ENCODE results near the gene MRGPRF. TPM values are rescaled to one million over a fixed set of nuclear protein-coding genes. Genes with fewer than 3 reads are reported as not detected.

MRGPRF gene, protein sequence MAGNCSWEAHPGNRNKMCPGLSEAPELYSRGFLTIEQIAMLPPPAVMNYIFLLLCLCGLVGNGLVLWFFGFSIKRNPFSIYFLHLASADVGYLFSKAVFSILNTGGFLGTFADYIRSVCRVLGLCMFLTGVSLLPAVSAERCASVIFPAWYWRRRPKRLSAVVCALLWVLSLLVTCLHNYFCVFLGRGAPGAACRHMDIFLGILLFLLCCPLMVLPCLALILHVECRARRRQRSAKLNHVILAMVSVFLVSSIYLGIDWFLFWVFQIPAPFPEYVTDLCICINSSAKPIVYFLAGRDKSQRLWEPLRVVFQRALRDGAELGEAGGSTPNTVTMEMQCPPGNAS
- total RNA-seq (2021; fragmentation: NEBNext Ultra II Directional; extraction: Animal tissue kit (Norgen Biotek cat#: 25700)) (11.0 and 11.9 TPM in 2 replicates), polyA plus RNA-seq (2011; rRNA removed) (7.5 and 12.2 TPM in 2 replicates), polyA minus RNA-seq (2011; rRNA and poly(A)+ RNA removed) (4.3 and 5.4 TPM in 2 replicates)
- polyA plus RNA-seq (2011; cell fraction: cytosol; rRNA removed): 7.1 TPM
- polyA plus RNA-seq (2011; cell fraction: nucleus; rRNA removed): 7.9 TPM
- 6.8 to 11.3 TPM (median 8.2 TPM) in 4 replicates for polyA plus RNA-seq (2012, experiment 1 of 2)
- polyA plus RNA-seq (2012, experiment 2 of 2): 13.9 TPM
- 11.8 TPM for polyA plus RNA-seq (2013, experiment 1 of 2)
- polyA plus RNA-seq (2013, experiment 2 of 2): 12.8 TPM
- 6.4 TPM for polyA minus RNA-seq (2011; cell fraction: cytosol; rRNA and poly(A)+ RNA removed)
- 7.7 TPM for polyA minus RNA-seq (2011; cell fraction: nucleus; rRNA and poly(A)+ RNA removed)
- long read RNA-seq, experiment 1, partial matches to known transcripts: 1 of 14 reads
- long read RNA-seq, experiment 1, other reads (novel, unspliced or antisense): 10 of 14 reads
- long read RNA-seq, experiment 2: 0 reads

DNA sequence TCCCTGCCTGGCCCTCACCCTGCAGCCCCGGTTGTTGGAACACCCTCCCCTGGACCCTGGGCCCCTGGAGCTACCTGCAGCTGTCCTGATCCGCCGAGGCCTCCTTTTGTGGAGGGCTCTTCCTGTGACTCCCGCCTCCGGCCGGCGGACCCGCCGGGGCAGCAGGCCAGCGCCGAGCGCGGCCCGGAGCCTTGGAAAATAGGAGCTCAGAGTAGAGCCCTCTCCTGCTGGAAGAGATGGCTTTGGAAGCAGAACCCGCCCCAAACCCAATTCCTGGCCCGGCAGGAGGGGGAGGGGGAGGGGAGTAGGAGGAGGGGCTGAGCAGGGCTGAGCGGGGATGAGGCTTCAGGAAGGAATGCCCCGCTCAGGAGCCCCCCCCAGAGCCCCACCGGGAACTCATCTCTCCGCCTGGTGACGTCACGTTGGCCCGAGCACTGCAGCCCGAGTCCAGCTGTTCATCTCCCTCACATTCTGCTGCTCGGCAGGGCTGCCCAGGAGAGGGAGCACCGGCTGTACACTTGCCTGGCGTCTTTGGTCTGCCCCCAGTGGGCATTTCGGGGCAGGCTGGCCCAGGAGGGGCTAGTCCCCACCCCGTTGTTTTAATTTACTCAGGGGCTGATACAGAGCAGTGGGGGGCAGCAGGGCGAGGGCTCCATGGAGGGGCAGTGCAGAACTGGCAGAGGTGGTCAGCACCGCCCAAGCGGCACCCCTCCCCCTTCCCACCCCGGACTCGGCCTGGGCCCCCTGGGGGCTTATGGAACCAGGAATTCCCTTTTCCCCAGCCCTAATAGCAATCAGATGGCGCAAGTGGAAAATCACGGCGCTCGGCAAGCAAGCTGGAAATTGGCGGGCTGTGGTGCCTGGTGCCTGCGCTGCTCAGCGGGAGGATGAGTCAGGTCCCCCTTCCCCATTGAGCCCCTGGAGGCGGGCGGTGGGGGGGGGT, at the start of gene MRGPRF:
TSS of gene MRGPRF (minus strand) at position 238 of the 943 bp plus-strand sequence. CDS start 3,345 bp downstream, outside the sequence.
- CTCF ChIA-PET (ENCODE audit: partially characterized antibody): interaction anchor here (0.7 to 3.9 kb wide), 16 partner anchors 9 to 102 kb away, joined by 3 to 14 read pairs (median 6); no protein-coding TSS in a partner anchor
- H3K18ac ChIP-seq (ENCODE audit: extremely low read depth, low read length): peak within 1 kb of the TSS; percentile 93
- TF ChIP-seq BCL11A (IDR thresholded peaks at IDR 0.05; ENCODE audit: low read depth in 2 of 2, low read length in 2 of 2) (no peak), TBP (IDR thresholded peaks at IDR 0.05; ENCODE audit: low read depth, low read length) (no peak), SRF (IDR thresholded peaks at IDR 0.05; ENCODE audit: low read depth, low read length) (no peak), CBX8 (IDR thresholded peaks at IDR 0.05; ENCODE audit: borderline replicate concordance, low read depth, low read length) (no peak), JUND (IDR thresholded peaks at IDR 0.05; ENCODE audit: low read length) (peak; percentile 68; the same call in 1 of the 2 replicates), CTBP2 (IDR thresholded peaks at IDR 0.05; ENCODE audit: borderline replicate concordance, insufficient read depth, insufficient read length, low read length) (no peak)

More for the DNA sequence above, at the start of gene MRGPRF:
- 9% methylated on average over 38 of the region's 43 CpGs; no CpG with 5 or more reads in 1 of the 2 experiments for WGBS, 2 experiments (ENCODE audit: extremely low coverage in 1 of 2, insufficient coverage in 1 of 2, insufficient read length in 1 of 2, insufficient replicate concordance in 2 of 2, low coverage in 1 of 2, low lambda C conversion rate in 2 of 2, missing lambda C conversion rate in 1 of 2)
- H3K36me3 ChIP-seq (ENCODE audit: control insufficient read depth in 2 of 4, insufficient read depth in 4 of 4, low read length in 3 of 4): no peaks in the 10 kb centered on the region
- POLR2A ChIA-PET (ENCODE audit: partially characterized antibody): interaction anchor here (0.6 to 2.0 kb wide), 5 partner anchors 15 to 49 kb away, joined by 3 to 10 read pairs (median 3); partner anchors contain the start of gene TPCN2
- H3K27me3 ChIP-seq (replicated peaks in 1 of 4; ENCODE audit: control insufficient read depth in 3 of 4, extremely low read depth in 1 of 4, insufficient read depth in 3 of 4, low read length in 3 of 4): peaks cover 0 to 4% (median 0%) of the 10 kb centered on the region in 4 experiments; a peak in 4 of 7 replicates
- peak within 1 kb of the TSS; percentile 99; the same call in 1 of the 2 replicates for H2BK15ac ChIP-seq (ENCODE audit: low read length)
- H3K9ac ChIP-seq (replicated peaks in 1 of 4; ENCODE audit: extremely low read depth in 1 of 4, low read depth in 3 of 4, low read length in 3 of 4): no peak within 1 kb of the TSS; a peak in 2 of 7 replicates
- H3K4me1 ChIP-seq (replicated peaks in 1 of 4; ENCODE audit: control insufficient read depth in 3 of 4, insufficient read depth in 4 of 4, low read length in 3 of 4): peaks cover 9 to 42% (median 32%) of the 10 kb centered on the region in 4 experiments
- peak within 1 kb of the TSS; percentile 96 for H4K91ac ChIP-seq (replicated peaks; ENCODE audit: insufficient read length, low read length)
- H3K4ac ChIP-seq (replicated peaks; ENCODE audit: insufficient read length, low read depth, low read length): peak within 1 kb of the TSS; percentile 53
- no peak within 1 kb of the TSS for H2AK5ac ChIP-seq (ENCODE audit: low read depth, low read length)
- peaks cover 24% of the 10 kb centered on the region; the same call in 1 of the 2 replicates for H3K23me2 ChIP-seq (ENCODE audit: low read depth, low read length)
- H3K4me3 ChIP-seq (ENCODE audit: extremely low read depth in 1 of 4, insufficient read depth in 2 of 4, low read depth in 3 of 4, low read length in 4 of 4): peak within 1 kb of the TSS; percentile 25 to 68 (median 36)
- no peak within 1 kb of the TSS for H3K23ac ChIP-seq (ENCODE audit: insufficient read length)
- H2AFZ ChIP-seq (ENCODE audit: low read length): peak within 1 kb of the TSS; percentile 63; the same call in 1 of the 2 replicates
- DNase-seq (ENCODE audit: low read depth in 1 of 2, low spot score in 2 of 2) (peak; percentile 34 to 84), FAIRE-seq (no peak)
- peak within 1 kb of the TSS; percentile 69 for H2BK120ac ChIP-seq (replicated peaks; ENCODE audit: low read depth, low read length)
- H2BK5ac ChIP-seq (ENCODE audit: low read depth, low read length): peak within 1 kb of the TSS; percentile 83; the same call in 1 of the 2 replicates
- peak within 1 kb of the TSS; percentile 59 for H4K5ac ChIP-seq (ENCODE audit: insufficient read length, low read depth, low read length)
- no peaks in the 10 kb centered on the region for H3K79me2 ChIP-seq (ENCODE audit: control insufficient read depth in 1 of 2, insufficient read depth in 2 of 2, low read length in 2 of 2)
- peak within 1 kb of the TSS; percentile 95; the same call in 1 of the 2 replicates for H2BK12ac ChIP-seq (ENCODE audit: low read depth, low read length)
- H3K56ac ChIP-seq (replicated peaks; ENCODE audit: insufficient read length, low read depth, low read length): peak within 1 kb of the TSS; percentile 19
- no peaks in the 10 kb centered on the region for H3K9me3 ChIP-seq (ENCODE audit: insufficient read depth in 2 of 2, low read depth in 1 of 2, low read length in 1 of 2)
- no peaks in the 10 kb centered on the region for H3K79me1 ChIP-seq (ENCODE audit: low read depth, low read length)
- peak within 1 kb of the TSS; percentile 60 for H4K8ac ChIP-seq (ENCODE audit: extremely low read depth, insufficient read depth, low read length)
- no peaks in the 10 kb centered on the region for H4K20me1 ChIP-seq (replicated peaks in 1 of 2; ENCODE audit: control insufficient read depth in 1 of 2, insufficient read depth in 2 of 2, low read length in 2 of 2)
- peak within 1 kb of the TSS; percentile 85 to 89 for H3K4me2 ChIP-seq (ENCODE audit: insufficient read depth in 1 of 2, low read depth in 2 of 2, low read length in 2 of 2)
- H2BK20ac ChIP-seq (ENCODE audit: low read length): peak within 1 kb of the TSS; percentile 98; the same call in 1 of the 2 replicates
- no peak within 1 kb of the TSS for H3K14ac ChIP-seq (ENCODE audit: insufficient read length)
- no peak within 1 kb of the TSS for H3K27ac ChIP-seq (ENCODE audit: low read depth, low read length)

Measured in H1 (cell line).